ENCODE measurements around the gene OR2D2. TPM values are rescaled to one million over a fixed set of nuclear protein-coding genes. Genes with fewer than 3 reads are reported as not detected.

Gene OR2D2
- polyA plus RNA-seq, 3 donors, result not detected

Other genes with a start within 250 kb of the OR2D2 start
- gene DCHS1, start 236.7 kb downstream of the OR2D2 start, polyA plus RNA-seq, result 1 to 10 TPM; 3.0 to 9.3 (median 8.2) TPM
- 10 to 100 TPM; 23.4 to 34.1 (median 34.0) TPM for gene MRPL17, start 209.2 kb downstream of the OR2D2 start, polyA plus RNA-seq
- gene OR2AG2, start 120.5 kb downstream of the OR2D2 start, polyA plus RNA-seq, result under 1 TPM in 1 of 3 donors, not detected in 2; 0.02 TPM
- gene OR2AG1, start 109.5 kb downstream of the OR2D2 start, polyA plus RNA-seq, result not detected
- not detected for gene OR6A2, start 92.8 kb downstream of the OR2D2 start, polyA plus RNA-seq
- not detected for gene OR10A5, start 46.8 kb downstream of the OR2D2 start, polyA plus RNA-seq
- not detected for gene OR10A2, start 29.4 kb downstream of the OR2D2 start, polyA plus RNA-seq
- gene OR10A4, start 15.9 kb downstream of the OR2D2 start, polyA plus RNA-seq, result not detected
- not detected for gene OR2D3, start 28.5 kb upstream of the OR2D2 start, polyA plus RNA-seq
- gene ZNF215, start 33.9 kb upstream of the OR2D2 start, polyA plus RNA-seq, result 1 to 10 TPM in 1 of 3 donors, under 1 TPM in 2; 0.48 to 2.8 (median 0.90) TPM
- under 1 TPM; 0.51 to 0.94 (median 0.90) TPM for gene ZNF214, start 127.8 kb upstream of the OR2D2 start, polyA plus RNA-seq
- gene NLRP14, start 128.0 kb upstream of the OR2D2 start, polyA plus RNA-seq, result under 1 TPM in 1 of 3 donors, not detected in 2; 0.11 TPM
- not detected for gene RBMXL2, start 196.5 kb upstream of the OR2D2 start, polyA plus RNA-seq

All from adipose tissue (tissue), 3 donors.